ENCODE results near the gene SPACA6.
"Not testable (repeated sequence)": the region's sequence is repeated elsewhere in the genome, so short reads cannot be mapped to it uniquely, and the experiment has no call there.

SPACA6 gene

GRCh38 chr19:51706885-51707284 lies 13.8 kb downstream of the SPACA6 start:
- no peak for DNase-seq

GRCh38 chr19:51708811-51709210 lies 15.7 kb downstream of the SPACA6 start:
- DNase-seq, result no peak

DNA sequence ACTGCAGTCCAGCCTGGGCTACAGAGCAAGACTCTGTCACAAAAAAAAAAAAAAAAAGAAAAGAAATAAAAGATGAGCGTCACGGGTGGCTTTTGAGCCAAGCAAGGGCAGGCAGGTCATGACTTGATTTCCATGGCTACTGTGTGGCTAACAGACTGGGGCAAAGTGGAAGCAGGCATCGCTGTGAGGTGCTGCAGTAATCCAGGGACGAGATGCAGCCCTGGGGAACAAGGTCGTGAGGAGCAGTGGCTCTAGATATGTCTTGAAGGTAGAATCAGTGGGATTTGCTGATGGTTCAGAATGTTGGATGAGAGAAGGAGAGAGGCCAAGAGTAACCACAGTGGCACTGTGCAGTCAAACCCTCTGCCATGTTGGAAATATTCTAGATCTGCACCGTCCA lies 16.4 kb downstream of the SPACA6 start:
- no peak for DNase-seq

DNA sequence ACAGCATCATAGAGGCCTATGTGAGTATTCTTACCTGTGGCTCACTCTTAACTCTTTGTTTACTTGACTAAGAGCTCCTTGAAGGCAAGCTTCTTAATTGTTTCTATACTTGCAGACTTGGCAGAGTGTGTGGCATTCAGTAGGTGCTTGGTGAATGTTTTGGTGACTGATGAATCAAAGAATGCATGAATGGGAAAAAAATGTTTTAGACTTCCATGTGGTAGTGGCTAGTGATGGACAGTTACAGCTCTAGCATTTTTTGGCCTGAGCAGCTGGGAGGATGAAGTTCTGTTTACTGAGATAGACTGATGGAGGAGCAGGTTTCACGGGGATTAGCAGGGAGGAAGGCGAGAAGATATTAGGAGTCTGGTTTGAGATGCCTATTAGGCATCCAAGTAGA lies 17.0 kb downstream of the SPACA6 start:
- no peak for DNase-seq

GRCh38 chr19:51711702-51712101 lies 18.6 kb downstream of the SPACA6 start:
- DNase-seq, result no peak

DNA sequence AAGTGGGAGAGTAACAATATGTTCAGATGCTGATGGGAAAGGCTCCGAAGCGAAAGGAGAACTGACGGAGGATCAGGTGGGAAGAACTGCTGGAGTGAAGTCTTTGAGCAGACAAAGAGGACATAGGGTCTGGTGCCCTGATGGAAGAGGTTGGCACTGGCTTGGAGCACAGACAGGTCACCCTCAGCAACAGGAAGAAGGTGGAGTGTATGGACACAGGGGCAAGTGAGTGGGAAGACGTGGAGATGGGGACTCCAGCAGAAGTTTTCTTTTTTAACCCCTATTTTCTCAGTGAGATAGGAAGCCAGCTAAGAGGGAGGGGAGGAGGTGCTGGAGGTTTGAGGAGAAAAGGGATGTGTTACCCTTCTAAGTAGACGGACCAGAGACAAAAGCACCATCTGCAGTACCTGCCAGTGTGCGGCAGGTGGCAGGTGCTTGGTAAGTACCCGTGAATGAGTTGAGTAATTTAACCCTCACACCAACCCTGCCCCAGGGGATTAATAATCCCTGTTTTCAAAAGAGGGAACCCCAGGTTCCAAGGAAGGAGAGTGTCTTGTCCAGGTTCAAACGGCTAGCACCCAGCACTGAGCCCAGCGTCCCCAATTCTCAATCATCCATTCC lies 19.4 kb downstream of the SPACA6 start:
- peak; percentile 62 for DNase-seq

GRCh38 chr19:51713319-51714285 lies 20.5 kb downstream of the SPACA6 start:
- DNase-seq, result no peak

- no peak for DNase-seq
Observed at GRCh38 chr19:51714848-51715247, 21.7 kb downstream of the SPACA6 start.

- DNase-seq, result no peak
Observed at GRCh38 chr19:51715850-51716249, 22.7 kb downstream of the SPACA6 start.

DNA sequence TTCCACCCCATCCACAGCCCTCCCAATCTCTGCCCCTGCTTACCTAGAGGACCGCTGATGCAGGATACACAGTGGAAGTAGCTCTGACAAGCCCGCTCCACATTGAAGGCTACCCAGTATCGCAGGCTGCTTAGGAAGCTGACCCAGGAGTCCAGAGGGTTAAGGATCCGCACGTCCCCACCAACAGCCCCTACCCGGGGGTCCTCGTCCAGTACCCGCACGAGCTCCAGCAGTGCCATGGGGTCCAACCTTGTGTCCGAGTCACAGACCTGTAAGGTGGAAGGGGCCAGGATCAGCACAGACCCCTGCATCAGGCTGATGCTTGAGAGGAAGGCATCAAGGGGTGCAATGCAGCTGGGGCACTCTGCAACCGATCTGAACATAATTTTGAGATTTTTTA lies 23.8 kb downstream of the SPACA6 start:
- no peak for DNase-seq

GRCh38 chr19:51719251-51719988 lies 26.3 kb downstream of the SPACA6 start:
- no peak for DNase-seq

DNA sequence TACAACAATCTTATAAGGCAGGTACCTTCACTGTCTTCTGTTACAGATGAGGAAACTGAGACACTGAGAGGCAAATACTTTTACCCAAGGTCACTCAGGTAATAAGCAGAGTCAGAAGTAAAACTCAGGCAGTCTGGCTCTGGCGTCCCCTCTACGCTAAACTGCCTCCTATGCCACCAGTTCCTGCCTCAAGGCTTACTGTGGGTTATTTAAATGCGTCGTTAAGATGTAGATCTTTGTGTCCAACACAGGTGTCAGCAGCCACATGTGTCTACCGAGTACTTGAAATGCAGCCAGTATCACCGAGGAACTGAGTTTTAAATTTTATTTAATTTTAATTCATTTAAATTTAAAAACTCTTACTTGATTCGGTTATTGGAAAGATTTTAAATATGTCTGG lies 28.8 kb downstream of the SPACA6 start:
- DNase-seq, result no peak

GRCh38 chr19:51722492-51722891 lies 29.4 kb downstream of the SPACA6 start:
- no peak for DNase-seq

DNA sequence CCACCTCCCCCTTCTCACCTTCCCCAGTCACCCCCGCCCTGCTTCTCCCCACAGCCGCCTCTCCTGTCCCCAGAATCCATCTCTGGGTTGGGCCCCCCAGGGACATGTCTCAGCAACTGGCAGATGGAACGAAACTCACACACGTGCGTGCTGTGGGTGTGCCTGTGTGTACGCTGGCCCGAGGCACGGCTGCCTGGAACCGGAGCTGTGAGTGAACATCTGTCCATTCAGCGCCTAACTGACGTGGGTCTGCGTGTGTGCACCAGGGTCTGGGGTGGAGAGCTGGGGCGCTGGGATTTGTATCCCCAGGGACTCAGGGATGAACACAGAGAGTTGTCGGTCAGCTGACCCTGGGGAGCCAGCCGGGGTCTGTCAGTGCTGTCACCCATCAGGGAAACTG lies 31.4 kb downstream of the SPACA6 start:
- no peak for DNase-seq

DNA sequence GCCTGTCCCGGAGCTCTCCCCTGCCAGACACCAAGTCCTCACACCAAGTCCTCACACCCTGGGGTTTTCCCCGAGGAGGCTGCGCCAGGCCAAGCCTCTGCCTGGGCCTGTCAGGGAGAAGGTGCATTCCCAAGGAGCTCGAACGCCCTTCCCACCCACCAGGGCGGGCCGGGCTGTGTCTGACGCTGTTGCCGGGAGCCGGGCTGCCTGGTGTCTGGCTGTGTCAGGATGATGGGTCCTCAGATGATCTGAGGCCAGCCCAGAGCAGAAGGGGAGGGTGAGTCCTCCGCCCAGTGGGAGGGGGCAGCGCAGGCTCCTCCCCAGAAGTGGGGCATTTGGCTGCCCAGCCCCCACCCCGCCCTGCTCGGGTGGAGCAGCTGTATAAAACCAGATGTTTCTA lies 32.9 kb downstream of the SPACA6 start:
- DNase-seq, result no peak

DNA sequence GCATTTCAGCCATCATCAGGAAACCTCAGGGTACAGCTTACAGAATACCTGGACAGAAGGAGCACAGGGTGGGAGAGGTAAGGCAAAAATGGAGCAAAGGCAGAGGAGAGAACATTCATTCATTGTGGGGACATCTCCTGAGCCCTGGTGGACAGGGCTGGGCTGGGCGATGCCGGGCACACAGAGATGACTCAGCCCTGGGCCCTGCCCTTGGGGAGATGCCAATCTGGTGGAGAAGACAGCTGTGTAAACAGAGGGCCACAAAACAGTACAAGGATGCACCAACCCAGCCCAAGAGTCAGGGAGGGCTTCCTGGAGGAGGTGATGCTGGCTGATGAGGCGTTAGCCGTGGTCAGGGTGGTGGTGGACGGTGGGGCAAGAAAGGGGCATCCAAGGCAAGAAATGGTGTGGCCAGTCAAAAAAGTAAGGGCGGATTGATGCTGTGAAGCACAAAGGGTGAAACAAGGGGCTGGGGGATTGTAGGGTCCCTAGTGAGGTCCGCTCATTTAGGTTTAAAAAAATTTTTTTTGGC lies 34.3 kb downstream of the SPACA6 start:
- no peak for DNase-seq

- no peak for DNase-seq
Observed at GRCh38 chr19:51729781-51730180, 36.7 kb downstream of the SPACA6 start.

- no peak for DNase-seq
Observed at GRCh38 chr19:51733742-51734522, 40.8 kb downstream of the SPACA6 start.

- DNase-seq, result no peak
Observed at GRCh38 chr19:51735759-51736449, 42.8 kb downstream of the SPACA6 start.

DNA sequence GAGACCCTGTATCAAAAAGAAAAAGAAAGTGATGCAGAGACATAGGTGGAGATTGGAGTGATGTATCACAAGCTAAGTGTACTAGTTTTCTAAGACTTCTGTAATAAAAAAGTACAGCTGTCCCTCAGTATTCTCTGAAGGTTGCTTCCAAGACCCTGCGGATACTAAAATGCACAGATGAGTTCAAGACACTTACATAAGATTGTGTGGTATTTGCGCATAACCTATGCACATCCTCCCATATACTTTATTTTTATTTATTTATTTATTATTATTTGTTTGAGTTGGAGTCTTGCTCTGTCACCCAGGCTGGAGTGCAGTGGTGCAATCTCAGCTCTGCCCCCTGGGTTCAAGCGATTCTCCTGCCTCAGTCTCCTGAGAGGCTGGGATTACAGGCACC lies 44.3 kb downstream of the SPACA6 start:
- DNase-seq, result no peak

DNA sequence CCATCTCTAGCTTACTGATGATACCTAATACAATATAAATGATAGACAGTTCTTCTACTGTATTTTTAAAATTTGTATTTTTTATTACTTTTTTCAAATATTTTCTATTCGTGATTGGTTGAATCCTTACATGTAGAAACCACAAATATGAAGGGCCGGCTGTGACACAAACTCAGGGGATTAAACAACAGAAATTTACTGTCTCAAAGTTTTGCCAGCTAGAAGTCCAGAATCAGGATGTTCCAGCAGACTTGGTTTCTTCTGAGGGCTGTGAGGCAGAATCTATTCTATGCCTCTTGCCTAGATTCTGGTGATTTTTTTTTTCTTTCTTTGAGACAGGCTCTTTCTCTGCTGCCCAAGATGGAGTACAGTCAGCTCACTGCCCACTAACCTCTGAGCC lies 44.8 kb downstream of the SPACA6 start:
- DNase-seq, result no peak

GRCh38 chr19:51738523-51738922 lies 45.4 kb downstream of the SPACA6 start:
- DNase-seq, result not testable (repeated sequence)

Data from RPMI8226 (cell line).